ENCODE results near the gene FBL.

Gene FBL

DNA sequence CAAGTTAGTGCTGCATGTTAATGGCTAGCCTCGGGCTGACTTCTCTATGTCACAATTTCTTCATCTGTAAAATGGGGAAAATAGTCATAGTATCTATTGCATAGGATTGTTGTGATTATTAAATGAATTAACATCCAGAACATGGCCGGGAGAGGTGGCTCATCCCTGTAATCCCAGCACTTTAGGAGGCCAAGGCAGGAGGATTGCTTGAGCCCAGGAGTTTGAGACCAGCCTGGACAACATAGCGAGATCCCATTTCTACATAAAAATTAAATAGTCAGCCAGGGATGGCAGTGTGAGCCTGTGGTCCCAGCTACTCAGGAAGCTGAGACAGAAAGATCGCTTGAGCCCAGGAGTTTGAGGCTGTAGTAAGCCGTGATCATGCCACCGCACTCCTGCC, 21.8 kb upstream of the FBL start:
- H3K27me3 ChIP-seq (ENCODE audit: insufficient read depth, low read depth, severe bottlenecking) = no peaks in the 10 kb centered on the region
- no peaks in the 10 kb centered on the region for H3K36me3 ChIP-seq
- no peak overlapping the region for H3K4me3 ChIP-seq (ENCODE audit: low read depth, low read length)
- DNase-seq = no peak
- no peaks in the 10 kb centered on the region for H3K9me3 ChIP-seq (ENCODE audit: severe bottlenecking)
- TF ChIP-seq, protein P1, sequence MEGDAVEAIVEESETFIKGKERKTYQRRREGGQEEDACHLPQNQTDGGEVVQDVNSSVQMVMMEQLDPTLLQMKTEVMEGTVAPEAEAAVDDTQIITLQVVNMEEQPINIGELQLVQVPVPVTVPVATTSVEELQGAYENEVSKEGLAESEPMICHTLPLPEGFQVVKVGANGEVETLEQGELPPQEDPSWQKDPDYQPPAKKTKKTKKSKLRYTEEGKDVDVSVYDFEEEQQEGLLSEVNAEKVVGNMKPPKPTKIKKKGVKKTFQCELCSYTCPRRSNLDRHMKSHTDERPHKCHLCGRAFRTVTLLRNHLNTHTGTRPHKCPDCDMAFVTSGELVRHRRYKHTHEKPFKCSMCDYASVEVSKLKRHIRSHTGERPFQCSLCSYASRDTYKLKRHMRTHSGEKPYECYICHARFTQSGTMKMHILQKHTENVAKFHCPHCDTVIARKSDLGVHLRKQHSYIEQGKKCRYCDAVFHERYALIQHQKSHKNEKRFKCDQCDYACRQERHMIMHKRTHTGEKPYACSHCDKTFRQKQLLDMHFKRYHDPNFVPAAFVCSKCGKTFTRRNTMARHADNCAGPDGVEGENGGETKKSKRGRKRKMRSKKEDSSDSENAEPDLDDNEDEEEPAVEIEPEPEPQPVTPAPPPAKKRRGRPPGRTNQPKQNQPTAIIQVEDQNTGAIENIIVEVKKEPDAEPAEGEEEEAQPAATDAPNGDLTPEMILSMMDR (IDR thresholded peaks at IDR 0.05; ENCODE audit: low read depth, low read length) = no peak
- H3K27ac ChIP-seq = no peak overlapping the region

DNA sequence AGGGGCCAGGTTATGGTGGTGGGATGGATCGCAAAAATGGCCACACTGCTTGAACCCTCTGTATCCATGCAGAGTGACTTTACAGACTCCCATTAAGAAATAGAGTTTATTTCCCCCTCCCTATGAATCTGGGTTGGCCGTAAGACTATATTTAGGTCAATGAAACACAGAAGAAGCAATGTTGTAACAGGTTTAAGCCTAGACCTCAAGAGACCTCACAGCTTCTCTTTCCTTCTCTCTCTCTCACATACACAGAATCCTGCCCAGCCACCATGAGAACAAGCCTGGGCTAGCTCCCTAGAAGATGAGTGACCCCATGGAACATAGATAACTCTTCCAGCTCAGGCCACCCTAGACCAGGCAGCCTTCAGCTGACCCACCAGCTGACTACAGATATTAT, 21.0 kb upstream of the FBL start:
- DNase-seq = no peak
- no peaks in the 10 kb centered on the region for H3K9me3 ChIP-seq (ENCODE audit: severe bottlenecking)
- H3K4me3 ChIP-seq (ENCODE audit: low read depth, low read length) = no peak overlapping the region
- TF ChIP-seq, protein P1 (IDR thresholded peaks at IDR 0.05; ENCODE audit: low read depth, low read length) = no peak
- H3K27ac ChIP-seq = no peak overlapping the region
- H3K27me3 ChIP-seq (ENCODE audit: insufficient read depth, low read depth, severe bottlenecking) = no peaks in the 10 kb centered on the region
- H3K36me3 ChIP-seq = no peaks in the 10 kb centered on the region

DNA sequence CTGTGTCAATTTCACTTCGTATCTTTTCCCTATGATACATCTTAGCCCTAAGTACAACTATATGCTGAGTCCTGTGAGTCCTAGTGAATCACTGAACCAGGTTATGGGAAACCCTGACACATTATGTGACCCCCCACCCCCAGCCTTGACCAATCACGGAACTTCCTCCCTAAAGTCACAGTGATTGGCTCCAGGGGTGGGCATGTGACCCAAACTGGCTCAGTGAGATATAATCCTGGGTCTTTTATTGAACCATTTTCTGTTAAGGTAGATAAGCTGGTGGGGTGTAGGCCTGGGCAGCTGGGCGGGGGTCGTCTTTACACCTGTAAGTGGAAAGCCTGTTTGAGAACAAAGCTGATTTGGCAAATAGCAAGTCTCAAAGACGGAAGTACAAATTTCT, 19.8 kb upstream of the FBL start:
- Histone ChIP-seq H3K27me3 (ENCODE audit: insufficient read depth, low read depth, severe bottlenecking) (no peaks in the 10 kb centered on the region), H3K9me3 (ENCODE audit: severe bottlenecking) (no peaks in the 10 kb centered on the region), H3K36me3 (no peaks in the 10 kb centered on the region), H3K27ac (no peak overlapping the region), H3K4me3 (ENCODE audit: low read depth, low read length) (no peak overlapping the region)
- TF ChIP-seq, protein P1 (IDR thresholded peaks at IDR 0.05; ENCODE audit: low read depth, low read length) = no peak
- no peak for DNase-seq

DNA sequence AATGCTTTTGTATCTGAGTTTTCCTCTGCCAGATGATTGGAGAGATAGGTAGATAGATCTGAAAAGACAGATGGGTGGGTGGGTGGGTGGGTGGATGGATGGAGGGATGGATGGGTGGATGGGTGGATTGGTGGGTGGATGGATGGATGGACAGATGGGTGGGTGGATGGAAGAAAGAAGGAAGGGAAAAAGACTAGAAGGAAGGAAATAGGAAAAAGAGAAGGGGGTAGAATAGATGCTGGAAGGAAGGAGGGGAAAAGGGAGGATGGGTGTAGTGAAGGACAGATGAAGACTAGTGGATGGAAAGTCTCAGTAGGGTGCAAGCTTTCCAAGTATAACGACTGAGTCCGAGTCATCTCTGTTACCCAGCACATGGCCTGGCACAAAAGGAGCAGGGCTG, 19.0 kb upstream of the FBL start:
- H3K36me3 ChIP-seq = no peaks in the 10 kb centered on the region
- TF ChIP-seq, protein P1 (IDR thresholded peaks at IDR 0.05; ENCODE audit: low read depth, low read length) = no peak
- no peaks in the 10 kb centered on the region for H3K27me3 ChIP-seq (ENCODE audit: insufficient read depth, low read depth, severe bottlenecking)
- no peak overlapping the region for H3K27ac ChIP-seq
- H3K4me3 ChIP-seq (ENCODE audit: low read depth, low read length) = no peak overlapping the region
- no peak for DNase-seq
- H3K9me3 ChIP-seq (ENCODE audit: severe bottlenecking) = no peaks in the 10 kb centered on the region

DNA sequence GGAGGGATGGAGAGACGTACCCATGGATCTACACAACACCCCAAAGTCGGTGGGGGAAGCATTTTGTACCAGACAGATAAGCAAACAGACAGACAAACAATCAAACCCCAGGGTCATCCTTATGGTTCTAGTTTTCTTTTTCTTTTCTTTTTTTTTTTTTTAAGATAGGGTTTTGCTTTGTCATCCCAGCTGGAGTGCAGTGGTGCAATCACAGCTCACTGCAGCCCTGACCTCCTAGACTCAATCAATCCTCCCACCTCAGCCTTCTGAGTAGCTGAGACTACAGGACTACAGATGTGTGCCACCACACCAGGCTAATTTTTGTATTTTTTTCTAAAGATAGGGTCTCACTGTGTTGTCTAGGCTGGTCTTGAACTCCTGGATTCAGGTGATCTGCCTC, 17.9 kb upstream of the FBL start:
- no peak overlapping the region for H3K4me3 ChIP-seq (ENCODE audit: low read depth, low read length)
- DNase-seq = no peak
- no peaks in the 10 kb centered on the region for H3K27me3 ChIP-seq (ENCODE audit: insufficient read depth, low read depth, severe bottlenecking)
- no peak overlapping the region for H3K27ac ChIP-seq
- no peaks in the 10 kb centered on the region for H3K9me3 ChIP-seq (ENCODE audit: severe bottlenecking)
- TF ChIP-seq, protein P1 (IDR thresholded peaks at IDR 0.05; ENCODE audit: low read depth, low read length) = no peak
- no peaks in the 10 kb centered on the region for H3K36me3 ChIP-seq

DNA sequence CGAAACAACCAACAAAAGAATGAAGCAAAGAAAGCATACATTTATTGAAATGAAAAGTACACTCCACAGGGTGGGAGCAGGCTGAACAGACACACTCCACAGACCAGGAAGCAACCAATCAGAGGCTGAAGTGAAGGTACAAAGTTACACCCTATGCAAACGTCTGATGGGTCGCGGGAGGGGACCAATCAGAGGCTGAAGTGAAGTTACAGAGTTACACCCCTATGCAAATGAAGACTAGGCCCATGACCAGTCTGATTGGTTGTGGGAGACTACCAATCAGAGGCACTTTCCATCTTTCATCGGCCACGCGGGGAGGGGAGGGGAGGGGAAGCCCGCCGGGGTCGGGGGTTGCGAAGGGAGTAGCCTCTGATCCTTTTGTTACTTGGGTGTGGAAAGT, 12.4 kb upstream of the FBL start:
- no peak overlapping the region for H3K4me3 ChIP-seq (ENCODE audit: low read depth, low read length)
- no peak overlapping the region for H3K27ac ChIP-seq
- H3K27me3 ChIP-seq (ENCODE audit: insufficient read depth, low read depth, severe bottlenecking) = no peaks in the 10 kb centered on the region
- TF ChIP-seq, protein P1 (IDR thresholded peaks at IDR 0.05; ENCODE audit: low read depth, low read length) = no peak
- no peak for DNase-seq
- H3K9me3 ChIP-seq (ENCODE audit: severe bottlenecking) = peaks cover 11% of the 10 kb centered on the region
- H3K36me3 ChIP-seq = no peaks in the 10 kb centered on the region
